GM23338 (cell line): ENCODE measurements around the gene CARD9. TPM values are rescaled to one million over a fixed set of nuclear protein-coding genes. Genes with fewer than 3 reads are reported as not detected.

ENCODE experiments used
- ATAC-seq: fragments of 200-7000 bp; cut with Tn5 transposase; 3 replicates; pipeline ENCODE4 v1.9.1; 2020
- DNase-seq: peaks from one replicate; pipeline ENCODE4 v3.0.0-alpha.2; 2015; ENCODE audit warnings: low spot score
- H2AFZ ChIP-seq: fragments of 200-600 bp; sonication (generic); 2 replicates; pipeline ENCODE4 v1.8.0; 2016; ENCODE audit warnings: antibody characterized with exemption, mild to moderate bottlenecking, moderate library complexity
- H3F3A ChIP-seq: fragments of 200-600 bp; sonication (generic); replicated peaks from 2 replicates; pipeline ENCODE4 v1.8.0; 2017; ENCODE audit warnings: antibody characterized with exemption, mixed run types, low read depth
- H3K27ac ChIP-seq: fragments of 200-600 bp; sonication (generic); 2 replicates; pipeline ENCODE4 v1.6.1; 2016; ENCODE audit warnings: low read depth
- H3K27me3 ChIP-seq: fragments of 200-600 bp; sonication (generic); 2 replicates; pipeline ENCODE4 v1.8.0; 2016; ENCODE audit warnings: mild to moderate bottlenecking, mixed run types, moderate library complexity; ENCODE audit not compliant: insufficient read depth
- H3K36me3 ChIP-seq: fragments of 200-600 bp; sonication (generic); 2 replicates; pipeline ENCODE4 v1.8.0; 2016; ENCODE audit warnings: mild to moderate bottlenecking; ENCODE audit not compliant: insufficient read depth
- H3K4me1 ChIP-seq: fragments of 200-600 bp; sonication (generic); 2 replicates; pipeline ENCODE4 v1.8.0; 2016; ENCODE audit warnings: mild to moderate bottlenecking, moderate library complexity; ENCODE audit not compliant: insufficient read depth
- H3K4me2 ChIP-seq: fragments of 200-600 bp; sonication (generic); 2 replicates; pipeline ENCODE4 v1.7.1; 2017; ENCODE audit warnings: mixed run types
- H3K4me3 ChIP-seq: fragments of 200-600 bp; sonication (generic); 2 replicates; pipeline ENCODE4 v1.6.1; 2016; ENCODE audit warnings: mixed run types
- H3K79me2 ChIP-seq: fragments of 200-600 bp; sonication (generic); replicated peaks from 2 replicates; pipeline ENCODE4 v1.8.0; 2017; ENCODE audit warnings: mild to moderate bottlenecking; ENCODE audit not compliant: insufficient read depth
- H3K9me2 ChIP-seq: fragments of 200-600 bp; sonication (generic); 2 replicates; pipeline ENCODE4 v1.8.0; 2017; ENCODE audit not compliant: insufficient read depth
- H4K20me1 ChIP-seq: fragments of 200-600 bp; sonication (generic); replicated peaks from 2 replicates; pipeline ENCODE4 v1.8.0; 2017; ENCODE audit warnings: mild to moderate bottlenecking; ENCODE audit not compliant: insufficient read depth
- H3K27ac Mint-ChIP-seq: 2 replicates; pipeline ENCODE4 v1.8.0; 2020; ENCODE audit warnings: inconsistent platforms, mild to moderate bottlenecking, moderate library complexity, mixed read lengths
- H3K27me3 Mint-ChIP-seq: 3 replicates; pipeline ENCODE4 v1.8.0; 2022; ENCODE audit warnings: low read depth, mild to moderate bottlenecking, moderate library complexity, mixed read lengths, inconsistent platforms; ENCODE audit not compliant: insufficient read depth, poor library complexity
- H3K36me3 Mint-ChIP-seq: 3 replicates; pipeline ENCODE4 v1.8.0; 2021; ENCODE audit warnings: low read depth, mild to moderate bottlenecking, inconsistent platforms, moderate library complexity, mixed read lengths
- H3K4me1 Mint-ChIP-seq: 3 replicates; pipeline ENCODE4 v1.8.0; 2020; ENCODE audit warnings: mild to moderate bottlenecking, inconsistent platforms, mixed read lengths
- H3K4me3 Mint-ChIP-seq: 3 replicates; pipeline ENCODE4 v1.8.0; 2021; ENCODE audit warnings: moderate library complexity, mild to moderate bottlenecking, inconsistent platforms, mixed read lengths
- H3K9me3 Mint-ChIP-seq: 3 replicates; pipeline ENCODE4 v1.8.0; 2020; ENCODE audit warnings: moderate library complexity, mild to moderate bottlenecking, inconsistent platforms, mixed read lengths
- CREB1 ChIP-seq: fragments of 250-450 bp; sonication (Bioruptor Pico); IDR thresholded peaks from 2 replicates; pipeline ENCODE4 v1.5.0; 2020; ENCODE audit warnings: low read depth, mild to moderate bottlenecking, moderate library complexity
- CTCF ChIP-seq, 2 experiments: fragments of 200-600 bp in 1 of 2; sonication (generic) in 1 of 2; conservative IDR thresholded peaks; 2 replicates each; pipeline versions ENCODE4 v1.5.1 to v1.6.1; 2016 to 2017; ENCODE audit warnings: antibody characterized with exemption in 2 of 2, low read depth in 2 of 2, mild to moderate bottlenecking in 2 of 2, moderate library complexity in 1 of 2
- EZH2 ChIP-seq: fragments of 200-600 bp; sonication (generic); IDR thresholded peaks from one replicate; pipeline ENCODE4 v1.8.0; 2017; ENCODE audit warnings: antibody characterized with exemption, mild to moderate bottlenecking, low read depth; ENCODE audit not compliant: unreplicated experiment
- EZH2phosphoT487 ChIP-seq: fragments of 200-600 bp; sonication (generic); IDR thresholded peaks from one replicate; pipeline ENCODE4 v1.8.1; 2018; ENCODE audit warnings: antibody characterized with exemption; ENCODE audit not compliant: unreplicated experiment
- JUNB ChIP-seq: IDR thresholded peaks from one replicate; pipeline ENCODE4 v1.6.1; 2016; ENCODE audit warnings: antibody characterized with exemption; ENCODE audit not compliant: unreplicated experiment
- NANOG ChIP-seq: IDR thresholded peaks from 2 replicates; pipeline ENCODE4 v1.6.1; 2016; ENCODE audit warnings: antibody characterized with exemption, borderline replicate concordance
- POLR2AphosphoS5 ChIP-seq: IDR thresholded peaks from 2 replicates; pipeline ENCODE4 v1.6.1; 2016; ENCODE audit warnings: antibody characterized with exemption, low read depth
- REST ChIP-seq: IDR thresholded peaks from one replicate; pipeline ENCODE4 v1.6.1; 2018; ENCODE audit warnings: antibody characterized with exemption; ENCODE audit not compliant: unreplicated experiment
- STAT1 ChIP-seq: IDR thresholded peaks from one replicate; pipeline ENCODE4 v1.6.1; 2016; ENCODE audit warnings: antibody characterized with exemption; ENCODE audit not compliant: unreplicated experiment
- ZNF114 ChIP-seq: fragments of 250-450 bp; sonication (Bioruptor Pico); IDR thresholded peaks from 2 replicates; pipeline ENCODE4 v1.5.0; 2020; ENCODE audit warnings: mild to moderate bottlenecking, moderate library complexity
- ZNF331 ChIP-seq: fragments of 250-450 bp; sonication (Bioruptor Pico); IDR thresholded peaks from 2 replicates; pipeline ENCODE4 v1.5.0; 2020; ENCODE audit warnings: low read depth, mild to moderate bottlenecking, moderate library complexity
- polyA plus RNA-seq: library from polyadenylated mRNA; unstranded; fragments of >200 nt; fragmentation: Nextera tagmentation; extraction: Ambion mirVana; gene quantifications from 2 replicates; pipeline ENCODE4 v1.2.1, GENCODE V29; 2016
- total RNA-seq: library from RNA; depleted of rRNA; stranded (reverse); fragments of >200 nt; shearing (Covaris generic); gene quantifications from 2 replicates; pipeline ENCODE4 v1.2.3, GENCODE V29; 2014
- TF ChIP-seq, protein P1 (sequence below): fragments of 250-450 bp; sonication (Bioruptor Pico); IDR thresholded peaks from 2 replicates; pipeline ENCODE4 v1.5.0; 2020; ENCODE audit warnings: mild to moderate bottlenecking, moderate library complexity
- TF ChIP-seq, protein P2 (sequence below): IDR thresholded peaks from 2 replicates; pipeline ENCODE4 v1.6.1; 2016; ENCODE audit warnings: antibody characterized with exemption

Gene CARD9
- total and polyA plus RNA-seq, 2 experiments from 2014 or later, result 0.49 to 0.63 TPM

GRCh38 chr9:136314944-136315343 is 58.5 kb downstream of the CARD9 start:
- Mint-ChIP-seq H3K27ac (no peak overlapping the region), H3K4me1 (no peaks in the 10 kb centered on the region), H3K27me3 (peaks cover 9% of the 10 kb centered on the region), H3K9me3 (peaks cover 17% of the 10 kb centered on the region), H3K4me3 (no peak overlapping the region), H3K36me3 (no peaks in the 10 kb centered on the region; the same call in 2 of the 3 replicates)
- no peaks in the 10 kb centered on the region for H3K79me2 ChIP-seq
- no peaks in the 10 kb centered on the region for H3K36me3 ChIP-seq
- no peaks in the 10 kb centered on the region for H3K9me2 ChIP-seq
- no peak for TF ChIP-seq STAT1
- TF ChIP-seq REST, result no peak
- no peak for TF ChIP-seq ZNF114
- TF ChIP-seq EZH2, result no peak
- TF ChIP-seq CREB1 (CRISPR knock-in tag), result no peak
- TF ChIP-seq, protein P1, sequence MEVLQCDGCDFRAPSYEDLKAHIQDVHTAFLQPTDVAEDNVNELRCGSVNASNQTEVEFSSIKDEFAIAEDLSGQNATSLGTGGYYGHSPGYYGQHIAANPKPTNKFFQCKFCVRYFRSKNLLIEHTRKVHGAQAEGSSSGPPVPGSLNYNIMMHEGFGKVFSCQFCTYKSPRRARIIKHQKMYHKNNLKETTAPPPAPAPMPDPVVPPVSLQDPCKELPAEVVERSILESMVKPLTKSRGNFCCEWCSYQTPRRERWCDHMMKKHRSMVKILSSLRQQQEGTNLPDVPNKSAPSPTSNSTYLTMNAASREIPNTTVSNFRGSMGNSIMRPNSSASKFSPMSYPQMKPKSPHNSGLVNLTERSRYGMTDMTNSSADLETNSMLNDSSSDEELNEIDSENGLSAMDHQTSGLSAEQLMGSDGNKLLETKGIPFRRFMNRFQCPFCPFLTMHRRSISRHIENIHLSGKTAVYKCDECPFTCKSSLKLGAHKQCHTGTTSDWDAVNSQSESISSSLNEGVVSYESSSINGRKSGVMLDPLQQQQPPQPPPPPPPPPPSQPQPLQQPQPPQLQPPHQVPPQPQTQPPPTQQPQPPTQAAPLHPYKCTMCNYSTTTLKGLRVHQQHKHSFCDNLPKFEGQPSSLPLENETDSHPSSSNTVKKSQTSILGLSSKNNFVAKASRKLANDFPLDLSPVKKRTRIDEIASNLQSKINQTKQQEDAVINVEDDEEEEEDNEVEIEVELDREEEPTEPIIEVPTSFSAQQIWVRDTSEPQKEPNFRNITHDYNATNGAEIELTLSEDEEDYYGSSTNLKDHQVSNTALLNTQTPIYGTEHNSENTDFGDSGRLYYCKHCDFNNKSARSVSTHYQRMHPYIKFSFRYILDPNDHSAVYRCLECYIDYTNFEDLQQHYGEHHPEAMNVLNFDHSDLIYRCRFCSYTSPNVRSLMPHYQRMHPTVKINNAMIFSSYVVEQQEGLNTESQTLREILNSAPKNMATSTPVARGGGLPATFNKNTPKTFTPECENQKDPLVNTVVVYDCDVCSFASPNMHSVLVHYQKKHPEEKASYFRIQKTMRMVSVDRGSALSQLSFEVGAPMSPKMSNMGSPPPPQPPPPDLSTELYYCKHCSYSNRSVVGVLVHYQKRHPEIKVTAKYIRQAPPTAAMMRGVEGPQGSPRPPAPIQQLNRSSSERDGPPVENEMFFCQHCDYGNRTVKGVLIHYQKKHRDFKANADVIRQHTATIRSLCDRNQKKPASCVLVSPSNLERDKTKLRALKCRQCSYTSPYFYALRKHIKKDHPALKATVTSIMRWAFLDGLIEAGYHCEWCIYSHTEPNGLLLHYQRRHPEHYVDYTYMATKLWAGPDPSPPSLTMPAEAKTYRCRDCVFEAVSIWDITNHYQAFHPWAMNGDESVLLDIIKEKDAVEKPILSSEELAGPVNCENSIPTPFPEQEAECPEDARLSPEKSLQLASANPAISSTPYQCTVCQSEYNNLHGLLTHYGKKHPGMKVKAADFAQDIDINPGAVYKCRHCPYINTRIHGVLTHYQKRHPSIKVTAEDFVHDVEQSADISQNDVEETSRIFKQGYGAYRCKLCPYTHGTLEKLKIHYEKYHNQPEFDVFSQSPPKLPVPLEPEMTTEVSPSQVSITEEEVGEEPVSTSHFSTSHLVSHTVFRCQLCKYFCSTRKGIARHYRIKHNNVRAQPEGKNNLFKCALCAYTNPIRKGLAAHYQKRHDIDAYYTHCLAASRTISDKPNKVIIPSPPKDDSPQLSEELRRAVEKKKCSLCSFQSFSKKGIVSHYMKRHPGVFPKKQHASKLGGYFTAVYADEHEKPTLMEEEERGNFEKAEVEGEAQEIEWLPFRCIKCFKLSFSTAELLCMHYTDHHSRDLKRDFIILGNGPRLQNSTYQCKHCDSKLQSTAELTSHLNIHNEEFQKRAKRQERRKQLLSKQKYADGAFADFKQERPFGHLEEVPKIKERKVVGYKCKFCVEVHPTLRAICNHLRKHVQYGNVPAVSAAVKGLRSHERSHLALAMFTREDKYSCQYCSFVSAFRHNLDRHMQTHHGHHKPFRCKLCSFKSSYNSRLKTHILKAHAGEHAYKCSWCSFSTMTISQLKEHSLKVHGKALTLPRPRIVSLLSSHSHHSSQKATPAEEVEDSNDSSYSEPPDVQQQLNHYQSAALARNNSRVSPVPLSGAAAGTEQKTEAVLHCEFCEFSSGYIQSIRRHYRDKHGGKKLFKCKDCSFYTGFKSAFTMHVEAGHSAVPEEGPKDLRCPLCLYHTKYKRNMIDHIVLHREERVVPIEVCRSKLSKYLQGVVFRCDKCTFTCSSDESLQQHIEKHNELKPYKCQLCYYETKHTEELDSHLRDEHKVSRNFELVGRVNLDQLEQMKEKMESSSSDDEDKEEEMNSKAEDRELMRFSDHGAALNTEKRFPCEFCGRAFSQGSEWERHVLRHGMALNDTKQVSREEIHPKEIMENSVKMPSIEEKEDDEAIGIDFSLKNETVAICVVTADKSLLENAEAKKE (CRISPR knock-in tag), result no peak
- TF ChIP-seq CTCF (conservative IDR thresholded peaks at IDR 0.05; ENCODE audit: low read depth in 2 of 2), result no peak
- TF ChIP-seq EZH2phosphoT487, result no peak
- no peak for TF ChIP-seq POLR2AphosphoS5
- TF ChIP-seq ZNF331 (CRISPR knock-in tag), result no peak
- TF ChIP-seq JUNB, result no peak
- TF ChIP-seq, protein P2, sequence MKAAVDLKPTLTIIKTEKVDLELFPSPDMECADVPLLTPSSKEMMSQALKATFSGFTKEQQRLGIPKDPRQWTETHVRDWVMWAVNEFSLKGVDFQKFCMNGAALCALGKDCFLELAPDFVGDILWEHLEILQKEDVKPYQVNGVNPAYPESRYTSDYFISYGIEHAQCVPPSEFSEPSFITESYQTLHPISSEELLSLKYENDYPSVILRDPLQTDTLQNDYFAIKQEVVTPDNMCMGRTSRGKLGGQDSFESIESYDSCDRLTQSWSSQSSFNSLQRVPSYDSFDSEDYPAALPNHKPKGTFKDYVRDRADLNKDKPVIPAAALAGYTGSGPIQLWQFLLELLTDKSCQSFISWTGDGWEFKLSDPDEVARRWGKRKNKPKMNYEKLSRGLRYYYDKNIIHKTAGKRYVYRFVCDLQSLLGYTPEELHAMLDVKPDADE, result no peak
- TF ChIP-seq NANOG, result no peak
- H3F3A ChIP-seq, result 0 out of 2 replicates have a peak, but pooled peaks cover under 1% of the 10 kb centered on the region
- no peak overlapping the region for H3K4me3 ChIP-seq
- no peaks in the 10 kb centered on the region for H4K20me1 ChIP-seq
- H3K27ac ChIP-seq, result no peak overlapping the region
- no peaks in the 10 kb centered on the region for H3K27me3 ChIP-seq
- no peaks in the 10 kb centered on the region for H3K4me1 ChIP-seq
- H3K4me2 ChIP-seq, result no peak overlapping the region
- no peak for ATAC-seq
- DNase-seq, result no peak
- no peak overlapping the region for H2AFZ ChIP-seq
